Middle frontal gyrus (tissue), 1 donor: ENCODE measurements around the gene ARL14EPL.

Experiments
- DNase-seq: peaks from one replicate; pipeline ENCODE4 v3.0.0-alpha.2; 2015; ENCODE audit warnings: low spot score; ENCODE audit errors: extremely low spot score

Gene ARL14EPL

GRCh38 chr5:116032094-116032517, at the start of gene ARL14EPL:
Gene ARL14EPL, plus strand, starts transcription at chr5:116032472. Its CDS starts 18,994 bp downstream, at chr5:116051466.
- no peak for DNase-seq

GRCh38 chr5:115983519-115983918, 48.8 kb upstream of the ARL14EPL start:
- no peak for DNase-seq

- DNase-seq = no peak
These were observed 46.2 kb upstream of the ARL14EPL start for GRCh38 chr5:115985802-115986757.

GRCh38 chr5:115988002-115988401, 44.3 kb upstream of the ARL14EPL start:
- no peak for DNase-seq

GRCh38 chr5:115992848-115993350, 39.4 kb upstream of the ARL14EPL start:
- no peak for DNase-seq

GRCh38 chr5:115995351-115995750, 36.9 kb upstream of the ARL14EPL start:
- DNase-seq = no peak

- DNase-seq = no peak
These were observed 30.0 kb upstream of the ARL14EPL start for GRCh38 chr5:116002116-116002906.

GRCh38 chr5:116004248-116004647, 28.0 kb upstream of the ARL14EPL start:
- DNase-seq = no peak

- no peak for DNase-seq
These were observed 22.5 kb upstream of the ARL14EPL start for GRCh38 chr5:116009806-116010205.

GRCh38 chr5:116011046-116011445, 21.2 kb upstream of the ARL14EPL start:
- no peak for DNase-seq

- DNase-seq = no peak
These were observed 19.0 kb upstream of the ARL14EPL start for GRCh38 chr5:116013207-116013785.

- no peak for DNase-seq
These were observed 18.3 kb upstream of the ARL14EPL start for GRCh38 chr5:116013936-116014335.

- DNase-seq = no peak
These were observed 8.7 kb upstream of the ARL14EPL start for GRCh38 chr5:116023619-116024018.

- no peak for DNase-seq
These were observed 6.4 kb upstream of the ARL14EPL start for GRCh38 chr5:116025866-116026265.

- DNase-seq = no peak
These were observed 719 bp downstream of the ARL14EPL start for GRCh38 chr5:116032991-116033390.

- no peak for DNase-seq
These were observed 2.9 kb downstream of the ARL14EPL start for GRCh38 chr5:116035123-116035522.

- no peak for DNase-seq
These were observed 5.1 kb downstream of the ARL14EPL start for GRCh38 chr5:116037236-116037822.

- no peak for DNase-seq
These were observed 6.5 kb downstream of the ARL14EPL start for GRCh38 chr5:116038817-116039216.

GRCh38 chr5:116042375-116042774, 10.1 kb downstream of the ARL14EPL start:
- no peak for DNase-seq

- no peak for DNase-seq
These were observed 11.8 kb downstream of the ARL14EPL start for GRCh38 chr5:116044073-116044472.

- DNase-seq = no peak
These were observed 13.5 kb downstream of the ARL14EPL start for GRCh38 chr5:116045821-116046220.
